Hindlimb muscle (tissue), 1 donor: ENCODE results near the gene TXLNG. TPM values are rescaled to one million over a fixed set of nuclear protein-coding genes. Genes with fewer than 3 reads are reported as not detected.
"Not testable (repeated sequence)": the region's sequence is repeated elsewhere in the genome, so short reads cannot be mapped to it uniquely, and the experiment has no call there.

Source experiments
- DNase-seq: peaks from one replicate; pipeline ENCODE4 v3.0.0-alpha.2; 2013
- polyA plus RNA-seq: library from polyadenylated mRNA; unstranded; fragments of 120-200 nt; gene quantifications from one replicate; pipeline ENCODE4 v1.2.1, GENCODE V29; 2013; ENCODE audit not compliant: insufficient read length

TXLNG gene
- polyA plus RNA-seq, 1 donor = 9.2 TPM

DNA sequence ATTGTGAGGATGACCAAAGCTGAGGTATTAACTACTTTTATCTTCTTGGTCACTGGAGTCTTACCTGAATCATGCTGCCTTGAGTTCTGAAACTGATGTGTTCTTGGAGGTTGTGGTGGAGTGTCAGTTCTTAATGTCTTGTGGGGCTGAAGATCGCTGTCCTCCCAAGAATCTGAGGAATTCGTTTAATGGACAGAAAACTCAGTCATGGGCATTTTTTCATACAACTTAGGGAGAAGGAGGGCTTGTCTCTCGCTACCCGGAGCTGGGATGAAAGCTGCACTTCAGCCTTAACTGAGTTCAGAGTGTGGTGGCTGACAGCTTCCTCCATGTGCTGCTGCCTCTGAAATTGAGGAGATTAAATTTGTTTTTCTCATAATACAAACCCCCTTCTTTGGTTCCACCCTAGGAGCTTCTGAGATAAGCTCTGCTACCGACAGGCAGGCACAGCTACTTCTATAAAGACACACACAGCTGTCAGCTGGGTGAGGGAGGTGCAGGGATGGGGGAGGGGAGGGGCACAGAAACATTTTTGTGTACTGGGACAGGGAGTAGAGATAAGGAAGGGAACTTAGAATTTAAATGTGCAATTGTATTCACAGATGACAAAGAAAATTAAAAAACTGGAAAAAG lies 53.1 kb downstream of the TXLNG start:
- DNase-seq = no peak

DNA sequence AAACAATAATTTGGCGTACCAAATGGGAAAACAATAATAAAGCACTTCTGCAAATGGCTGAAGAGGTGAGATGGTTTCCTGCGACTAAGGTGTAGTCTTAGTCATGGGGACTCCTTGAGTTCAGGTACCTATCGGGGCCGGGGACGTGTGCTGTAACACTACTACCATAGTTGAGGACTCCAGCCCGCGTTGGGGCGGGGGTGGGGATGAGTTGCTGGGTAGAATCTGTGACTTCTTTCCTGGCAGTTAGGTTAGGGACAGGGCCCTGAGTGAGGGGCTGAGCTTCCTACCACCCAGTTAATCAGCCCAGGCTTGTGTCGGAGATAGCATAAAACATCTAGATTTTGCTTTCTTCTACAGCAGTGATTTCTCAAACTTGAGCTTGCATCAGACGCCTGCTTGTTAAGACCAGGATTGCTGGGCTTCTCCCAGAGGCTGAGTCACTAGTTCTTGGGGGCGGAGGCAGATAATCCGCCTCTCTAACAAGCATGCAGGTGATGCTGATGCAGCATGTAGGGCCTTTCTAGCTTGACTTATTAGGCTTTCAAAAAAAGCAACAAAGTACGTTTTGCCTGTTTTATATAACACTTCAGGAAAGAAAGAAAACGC lies 53.7 kb downstream of the TXLNG start:
- no peak for DNase-seq

DNA sequence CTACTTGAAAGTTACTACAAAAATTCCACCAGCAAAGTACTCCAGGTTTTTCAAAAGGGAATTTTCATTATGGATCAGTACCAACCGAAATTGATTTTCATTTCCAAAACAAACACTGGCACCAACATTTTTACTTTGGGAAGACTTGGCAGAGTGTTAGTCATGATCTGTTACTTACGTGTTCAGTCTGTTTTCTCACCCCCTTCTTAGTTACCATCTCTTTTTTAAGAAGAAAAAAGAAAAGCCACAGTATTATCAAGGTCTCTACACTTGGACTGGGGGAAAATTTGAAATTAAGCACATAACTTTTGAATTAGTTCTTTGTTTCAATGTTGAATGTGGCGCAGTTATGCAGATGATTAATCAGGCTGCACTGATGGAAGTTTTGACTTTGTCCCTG lies 56.4 kb downstream of the TXLNG start:
- no peak for DNase-seq

DNA sequence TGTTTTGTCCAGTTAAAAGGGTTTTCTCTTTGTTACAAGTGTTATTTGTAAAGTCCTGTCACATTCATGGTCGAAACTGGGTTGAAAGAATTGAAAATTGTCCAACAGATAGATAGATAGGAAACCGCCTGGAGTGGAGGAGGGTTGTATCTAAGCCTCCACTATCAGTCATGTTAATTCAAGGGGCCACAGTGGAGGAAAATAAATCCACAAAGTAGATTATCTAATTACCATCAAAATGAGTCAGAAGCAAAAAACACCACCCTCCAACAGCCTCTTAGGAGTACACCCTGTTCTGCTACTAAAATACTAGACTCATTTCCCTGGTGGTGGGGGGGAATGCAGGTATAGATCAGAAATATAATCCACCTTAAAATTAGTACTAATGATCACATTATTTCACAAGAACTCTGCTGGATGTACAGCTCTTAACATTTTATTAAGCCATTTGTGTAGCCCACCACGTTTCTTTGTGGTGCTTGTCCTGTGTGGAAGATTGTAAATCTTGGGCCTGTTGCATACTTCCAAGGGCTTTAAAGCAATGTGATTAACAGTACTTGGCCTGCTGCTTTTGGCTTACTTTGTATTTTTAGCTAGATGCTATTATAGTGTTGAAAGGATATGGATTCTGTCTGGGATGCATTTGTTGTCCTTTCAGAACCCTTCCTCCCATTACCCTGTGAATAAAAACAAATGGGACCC lies 57.1 kb downstream of the TXLNG start:
- DNase-seq = no peak

DNA sequence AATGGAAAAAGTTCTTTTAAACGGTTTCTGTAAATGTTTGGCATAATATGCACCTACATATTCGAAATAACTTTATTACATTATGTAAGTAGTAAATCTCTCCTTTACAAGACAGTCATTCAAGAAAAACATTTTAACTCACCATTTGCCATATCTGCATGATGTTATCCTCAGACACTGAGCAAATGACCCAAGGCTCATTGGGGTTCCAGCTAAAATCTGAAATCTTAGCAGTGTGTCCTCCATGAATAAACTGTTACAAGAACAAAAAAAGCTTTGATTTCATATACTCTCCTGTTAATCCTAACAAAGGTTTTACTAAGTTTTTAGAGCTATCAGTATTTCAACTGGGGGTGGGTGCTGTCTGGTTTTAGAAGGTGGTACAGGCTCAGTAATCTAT lies 59.4 kb downstream of the TXLNG start:
- no peak for DNase-seq

DNA sequence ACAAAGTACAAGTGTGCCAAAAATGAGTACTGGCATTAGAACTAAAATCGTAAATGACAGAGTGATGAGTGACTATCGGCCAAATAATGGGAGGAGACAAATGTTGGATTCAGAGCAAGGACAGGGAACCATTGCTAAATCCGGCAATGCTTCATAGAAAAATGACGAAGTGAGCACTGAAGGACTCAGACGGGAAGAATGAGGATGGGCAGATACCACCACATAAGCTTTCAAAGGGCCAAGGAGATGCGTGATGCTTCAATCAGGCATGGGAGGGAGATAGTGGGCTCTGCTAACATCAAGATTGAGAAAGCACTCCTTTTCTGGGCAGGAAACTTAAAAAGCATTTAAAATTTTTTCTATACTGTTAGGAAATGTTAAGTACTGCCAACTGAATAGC lies 62.3 kb downstream of the TXLNG start:
- no peak for DNase-seq

GRCh38 chrX:16851421-16851820 lies 65.2 kb downstream of the TXLNG start:
- DNase-seq = no peak

GRCh38 chrX:16851827-16852226 lies 65.6 kb downstream of the TXLNG start:
- no peak for DNase-seq

GRCh38 chrX:16852617-16853179 lies 66.4 kb downstream of the TXLNG start:
- DNase-seq = no peak

DNA sequence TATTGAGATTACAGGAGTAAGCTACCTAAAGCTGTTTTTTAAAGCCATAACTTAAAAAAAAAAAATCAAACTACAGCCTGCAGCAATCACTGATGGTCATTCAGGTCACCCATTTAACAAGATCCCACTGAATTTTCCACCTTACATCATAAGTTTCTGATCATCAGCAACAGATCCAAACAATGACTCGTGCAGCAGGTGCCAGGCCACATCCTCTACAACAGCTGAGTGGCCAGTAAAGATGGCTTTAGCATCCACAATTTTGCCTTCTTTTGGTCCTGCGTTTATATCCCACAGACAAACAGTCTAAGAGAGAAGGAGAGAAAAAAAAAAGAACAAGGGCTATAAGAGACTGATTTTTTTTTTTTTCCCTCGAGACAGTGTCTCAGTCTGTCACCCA lies 67.3 kb downstream of the TXLNG start:
- DNase-seq = no peak

- no peak for DNase-seq
Measured at GRCh38 chrX:16855363-16856075, 69.3 kb downstream of the TXLNG start.

DNA sequence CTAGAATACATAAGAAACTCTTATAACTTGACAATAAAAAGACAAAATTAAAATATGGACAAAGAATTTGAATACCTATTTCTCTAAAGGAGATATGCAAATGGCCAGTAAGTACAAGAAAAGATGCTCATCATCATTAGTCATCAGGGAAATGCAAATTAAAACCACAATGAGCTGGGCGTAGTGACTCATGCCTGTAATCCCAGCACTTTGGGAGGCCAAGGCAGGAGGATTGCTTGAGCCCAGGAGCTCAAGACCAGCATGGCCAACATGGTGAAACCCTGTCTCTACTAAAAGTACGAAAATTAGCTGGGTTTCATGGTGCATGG lies 69.8 kb downstream of the TXLNG start:
- not testable (repeated sequence) for DNase-seq

GRCh38 chrX:16856744-16857143 lies 70.5 kb downstream of the TXLNG start:
- no peak for DNase-seq

DNA sequence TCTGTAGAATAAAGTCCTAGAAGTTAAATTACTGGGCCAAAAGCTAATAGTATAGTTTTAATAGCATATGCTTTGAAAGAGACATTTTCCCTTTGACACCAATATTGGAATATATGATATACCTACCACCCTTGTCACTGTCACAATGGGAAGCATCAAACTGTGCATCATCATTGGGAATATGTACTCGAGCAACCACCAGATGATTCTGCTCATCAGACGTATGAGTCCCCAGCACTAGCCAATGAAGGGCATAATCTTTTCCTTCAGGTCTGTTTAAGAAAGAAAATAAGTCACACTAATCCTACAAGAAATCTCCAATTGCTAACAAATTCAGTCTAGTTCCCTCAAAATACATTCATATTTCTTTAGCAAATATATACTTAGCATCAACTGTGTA lies 76.6 kb downstream of the TXLNG start:
- DNase-seq = no peak

GRCh38 chrX:16867947-16868346 lies 81.7 kb downstream of the TXLNG start:
- no peak for DNase-seq

DNA sequence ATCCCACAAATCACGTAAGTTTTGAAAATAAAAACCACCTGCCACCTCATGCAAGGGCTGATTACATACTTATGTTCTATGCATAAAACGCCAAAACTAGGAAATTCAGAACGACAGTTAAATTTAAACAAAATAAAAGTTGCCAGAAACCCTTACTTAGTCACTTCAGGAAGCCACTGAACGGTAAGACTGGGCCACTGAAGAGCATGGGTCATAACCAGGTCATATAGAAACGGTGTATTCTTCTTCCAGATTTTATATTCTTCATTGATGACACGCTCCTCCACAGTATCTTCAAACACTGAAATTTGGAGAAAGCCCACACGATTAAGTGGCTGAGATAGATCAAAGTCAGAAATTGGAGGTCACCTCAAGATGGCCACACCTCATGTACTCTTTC lies 82.7 kb downstream of the TXLNG start:
- DNase-seq = no peak

- peak; percentile 39 for DNase-seq
Measured at GRCh38 chrX:16869393-16870094, 83.3 kb downstream of the TXLNG start.

- peak; percentile 93 for DNase-seq
Measured at GRCh38 chrX:16870095-16870861, 84.0 kb downstream of the TXLNG start, which contains the start of gene RBBP7. TSS of gene RBBP7 (minus strand) at chrX:16870362. CDS start at chrX:16870053, 309 bp downstream.

GRCh38 chrX:16870862-16871815 lies 84.9 kb downstream of the TXLNG start:
- DNase-seq = peak; percentile 18

DNA sequence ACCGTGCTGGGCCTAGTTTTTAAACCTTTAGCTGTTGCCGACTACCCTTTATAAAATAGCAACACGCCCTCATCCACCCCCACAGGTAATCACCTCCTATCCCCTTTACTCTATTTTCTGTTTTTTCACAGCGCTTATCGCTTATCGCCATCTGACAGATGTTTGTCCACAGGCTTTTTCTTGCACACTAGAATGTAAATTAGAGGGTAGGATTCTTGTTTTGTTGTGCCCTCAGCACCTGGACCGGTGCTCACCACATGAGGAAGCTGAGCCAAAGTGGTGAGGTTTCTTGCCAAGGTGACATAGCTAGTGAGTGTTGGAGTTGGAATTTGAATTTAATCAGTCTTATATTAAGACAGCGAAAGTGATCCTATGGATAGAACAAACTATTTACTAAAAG lies 86.8 kb downstream of the TXLNG start:
- DNase-seq = no peak
